Measurements from ENCODE around the gene DVL3. TPM values are rescaled to one million over a fixed set of nuclear protein-coding genes. Genes with fewer than 3 reads are reported as not detected.
A peak's percentile ranks its signal among the peaks of the same experiment; 100 is the strongest.

The DVL3 gene
- total RNA-seq, 1 donor from 2014 or later: 61.5 TPM

DNA sequence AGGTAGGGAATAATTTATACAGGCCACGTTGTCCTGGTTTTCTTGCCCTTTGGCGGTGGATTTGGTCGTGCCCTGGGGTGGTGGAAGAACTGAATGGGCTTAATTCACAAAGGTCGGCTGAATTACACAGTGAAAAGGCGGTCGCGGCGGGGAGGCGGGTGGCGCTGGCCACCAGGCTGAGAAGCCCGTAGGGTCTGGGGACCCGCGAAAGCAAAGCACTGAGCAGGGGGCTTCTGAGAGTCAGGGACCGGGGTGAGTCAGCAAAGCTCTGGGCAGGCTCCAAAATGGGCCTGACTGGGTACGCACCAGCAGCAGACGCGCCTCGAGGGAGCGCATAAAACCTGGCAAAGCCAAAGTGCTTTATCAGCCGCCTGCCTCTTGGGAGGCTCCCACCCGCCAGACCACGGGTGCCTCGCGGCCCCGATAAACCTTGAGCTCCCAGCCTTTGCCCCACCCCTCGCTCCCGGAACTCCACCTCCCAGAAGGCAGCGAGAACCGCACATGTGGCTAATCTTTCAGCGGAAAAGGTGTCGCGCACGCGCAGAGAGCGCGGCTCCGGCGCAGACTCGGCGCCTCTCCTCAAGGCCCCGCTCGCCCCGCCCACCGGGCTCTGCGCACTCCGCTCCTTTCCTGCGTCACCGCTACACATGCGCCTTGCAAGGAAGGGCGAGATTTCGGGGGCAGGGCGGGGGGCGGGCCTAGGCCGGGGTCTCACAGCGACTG is 30.4 kb downstream of the DVL3 start:
- Mint-ChIP-seq H3K9me3 (no peaks in the 10 kb centered on the region), H3K4me1 (ENCODE audit: low read depth) (peaks cover 25% of the 10 kb centered on the region), H3K27ac (peak overlapping the region; percentile 89), H3K27me3 (ENCODE audit: insufficient read depth) (no peaks in the 10 kb centered on the region), H3K36me3 (ENCODE audit: low read depth) (peaks cover 47% of the 10 kb centered on the region), H3K4me3 (peak overlapping the region; percentile 98)
- peak; percentile 99 for DNase-seq (ENCODE audit: low spot score)
- intact Hi-C loops (cut with micrococcal nuclease): loop anchor here (1.0 to 5.0 kb wide), 12 partner anchors 11 to 1401 kb away; partner anchors contain the start of genes ABCC5, AP2M1, DVL3 and EEF1AKMT4

DNA sequence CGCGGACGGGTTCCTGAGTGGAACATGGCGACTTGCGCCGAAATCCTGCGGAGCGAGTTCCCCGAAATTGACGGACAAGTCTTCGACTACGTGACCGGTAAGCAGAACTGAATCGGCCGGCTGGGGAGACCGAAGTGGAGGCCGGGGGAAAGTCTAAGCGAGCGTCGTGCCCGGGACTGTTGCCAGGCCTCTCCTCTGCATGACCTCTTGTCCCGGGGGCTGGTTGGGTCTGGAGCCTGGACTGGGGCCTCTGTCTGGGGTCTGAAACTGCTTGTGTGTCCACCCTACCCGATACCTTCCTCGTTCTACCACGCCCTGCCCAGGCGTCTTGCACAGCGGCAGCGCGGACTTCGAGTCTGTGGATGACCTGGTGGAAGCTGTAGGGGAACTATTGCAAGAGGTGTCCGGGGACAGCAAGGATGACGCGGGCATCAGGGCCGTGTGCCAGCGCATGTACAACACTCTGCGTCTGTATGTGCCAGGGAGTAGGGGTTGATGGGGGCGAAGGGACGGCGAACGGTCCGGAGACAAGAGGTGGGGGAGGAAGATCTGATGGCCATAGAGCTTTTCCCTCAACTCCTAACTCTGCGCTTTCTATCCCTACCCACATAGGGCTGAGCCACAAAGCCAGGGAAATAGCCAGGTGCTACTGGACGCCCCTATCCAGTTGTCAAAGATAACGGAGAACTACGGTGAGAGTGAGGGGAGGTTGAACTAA is 31.2 kb downstream of the DVL3 start, which contains the start of gene ABCF3:
Gene ABCF3 (plus strand): TSS at position 16 of the 718 bp plus-strand sequence. CDS start 9 bp downstream, at position 25.
- intact Hi-C loops (cut with micrococcal nuclease): loop anchor here (1.0 to 5.0 kb wide), 9 partner anchors 51 to 1088 kb away; partner anchors contain the start of genes ABCC5, EEF1AKMT4, EIF2B5 and EIF4G1
- no peaks in the 10 kb centered on the region for H3K27me3 Mint-ChIP-seq (ENCODE audit: insufficient read depth)
- H3K4me1 Mint-ChIP-seq (ENCODE audit: low read depth): peaks cover 25% of the 10 kb centered on the region
- H3K36me3 Mint-ChIP-seq (ENCODE audit: low read depth): peaks cover 40% of the 10 kb centered on the region
- peak within 1 kb of the TSS; percentile 89 for H3K27ac Mint-ChIP-seq
- no peaks in the 10 kb centered on the region for H3K9me3 Mint-ChIP-seq
- DNase-seq (ENCODE audit: low spot score): no peak
- peak within 1 kb of the TSS; percentile 98 for H3K4me3 Mint-ChIP-seq

DNA sequence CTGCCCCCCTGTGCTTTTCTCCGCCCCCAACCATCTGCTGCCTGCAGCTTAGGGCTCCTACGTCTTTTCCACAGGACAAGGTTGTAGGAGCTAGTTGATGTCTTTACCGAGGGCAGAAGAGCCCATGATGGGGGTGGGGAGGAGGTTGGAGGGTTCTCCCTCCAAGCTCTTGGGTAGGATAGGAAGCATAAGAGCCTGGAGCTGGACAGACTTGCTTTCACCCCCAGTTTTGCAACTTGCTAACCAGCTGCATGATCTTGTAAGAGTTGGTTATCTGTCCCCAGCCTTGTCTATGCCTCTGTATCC is 31.7 kb downstream of the DVL3 start:
- peaks cover 25% of the 10 kb centered on the region for H3K4me1 Mint-ChIP-seq (ENCODE audit: low read depth)
- peak overlapping the region; percentile 89 for H3K27ac Mint-ChIP-seq
- H3K27me3 Mint-ChIP-seq (ENCODE audit: insufficient read depth): no peaks in the 10 kb centered on the region
- no peaks in the 10 kb centered on the region for H3K9me3 Mint-ChIP-seq
- H3K36me3 Mint-ChIP-seq (ENCODE audit: low read depth): peaks cover 37% of the 10 kb centered on the region
- H3K4me3 Mint-ChIP-seq: peak overlapping the region; percentile 98
- no peak for DNase-seq (ENCODE audit: low spot score)
- intact Hi-C loops (cut with micrococcal nuclease): loop anchor here (1.0 to 5.0 kb wide), 9 partner anchors 52 to 1088 kb away; partner anchors contain the start of genes ABCC5, EEF1AKMT4, EIF2B5 and EIF4G1

DNA sequence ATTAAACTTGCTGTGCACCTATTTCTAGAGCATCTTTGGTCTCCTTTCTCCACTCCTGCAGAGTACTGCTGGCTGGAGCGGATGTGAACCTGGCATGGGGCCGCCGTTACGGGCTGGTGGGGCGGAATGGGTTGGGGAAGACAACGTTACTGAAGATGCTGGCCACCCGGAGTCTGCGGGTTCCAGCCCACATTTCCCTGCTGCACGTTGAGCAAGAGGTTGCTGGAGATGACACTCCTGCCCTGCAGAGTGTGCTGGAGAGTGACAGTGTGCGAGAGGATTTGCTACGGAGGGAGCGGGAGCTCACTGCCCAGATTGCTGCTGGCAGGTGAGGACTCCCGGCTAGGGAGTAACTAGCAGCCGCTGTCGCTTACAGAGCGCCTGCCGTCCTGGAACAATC is 32.9 kb downstream of the DVL3 start:
- DNase-seq (ENCODE audit: low spot score): no peak

DNA sequence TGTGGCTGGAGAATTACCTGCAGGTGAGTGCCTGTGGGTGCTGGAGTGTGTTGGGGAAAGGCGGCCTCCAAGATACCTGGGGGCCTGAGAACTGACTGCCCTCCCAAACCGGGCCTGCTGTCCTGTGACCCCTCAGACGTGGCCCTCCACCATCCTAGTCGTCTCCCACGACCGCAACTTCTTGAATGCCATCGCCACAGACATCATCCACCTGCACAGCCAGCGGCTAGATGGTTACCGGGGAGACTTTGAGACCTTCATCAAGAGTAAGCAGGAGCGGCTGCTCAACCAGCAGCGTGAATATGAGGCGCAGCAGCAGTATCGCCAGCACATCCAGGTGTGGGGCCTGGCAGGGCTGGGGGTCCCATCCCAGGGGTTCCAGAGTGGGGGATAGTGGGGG is 34.2 kb downstream of the DVL3 start:
- H3K27ac Mint-ChIP-seq: no peak overlapping the region
- intact Hi-C loops (cut with micrococcal nuclease): loop anchor here (5.0 kb wide), 2 partner anchors 307 to 552 kb away; partner anchors contain the start of genes KLHL24 and PARL
- no peak overlapping the region for H3K4me3 Mint-ChIP-seq
- peaks cover 25% of the 10 kb centered on the region for H3K4me1 Mint-ChIP-seq (ENCODE audit: low read depth)
- DNase-seq (ENCODE audit: low spot score): no peak
- H3K9me3 Mint-ChIP-seq: no peaks in the 10 kb centered on the region
- no peaks in the 10 kb centered on the region for H3K27me3 Mint-ChIP-seq (ENCODE audit: insufficient read depth)
- peaks cover 49% of the 10 kb centered on the region for H3K36me3 Mint-ChIP-seq (ENCODE audit: low read depth)

More for the DNA sequence above, 32.9 kb downstream of the DVL3 start:
- intact Hi-C loops (cut with micrococcal nuclease): loop anchor here (5.0 kb wide), 2 partner anchors 306 to 551 kb away; partner anchors contain the start of genes KLHL24 and PARL
- Mint-ChIP-seq H3K4me3 (peak overlapping the region; percentile 4), H3K4me1 (ENCODE audit: low read depth) (peaks cover 25% of the 10 kb centered on the region), H3K27me3 (ENCODE audit: insufficient read depth) (no peaks in the 10 kb centered on the region), H3K27ac (no peak overlapping the region), H3K36me3 (ENCODE audit: low read depth) (peaks cover 44% of the 10 kb centered on the region), H3K9me3 (no peaks in the 10 kb centered on the region)

DNA sequence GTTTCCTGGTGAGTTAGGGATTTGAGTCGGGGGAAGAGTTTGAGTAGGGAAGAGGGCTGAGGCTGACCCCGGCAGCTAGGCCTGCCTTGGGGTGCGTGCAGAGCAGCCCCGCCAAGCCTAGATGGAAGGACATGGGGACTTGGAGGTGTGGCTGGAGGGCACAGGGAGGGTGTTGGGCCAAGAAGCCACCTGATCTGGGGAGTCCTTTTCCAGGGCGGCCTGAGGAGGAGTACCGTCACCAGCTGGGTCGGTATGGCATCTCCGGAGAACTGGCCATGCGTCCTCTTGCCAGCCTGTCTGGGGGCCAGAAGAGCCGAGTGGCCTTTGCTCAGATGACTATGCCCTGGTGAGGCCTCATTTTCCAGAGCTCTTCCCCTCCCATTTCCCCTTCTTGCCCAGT is 37.7 kb downstream of the DVL3 start:
- Mint-ChIP-seq H3K4me3 (no peak overlapping the region), H3K27ac (no peak overlapping the region)
- intact Hi-C loops (cut with micrococcal nuclease): no loop called here

DNA sequence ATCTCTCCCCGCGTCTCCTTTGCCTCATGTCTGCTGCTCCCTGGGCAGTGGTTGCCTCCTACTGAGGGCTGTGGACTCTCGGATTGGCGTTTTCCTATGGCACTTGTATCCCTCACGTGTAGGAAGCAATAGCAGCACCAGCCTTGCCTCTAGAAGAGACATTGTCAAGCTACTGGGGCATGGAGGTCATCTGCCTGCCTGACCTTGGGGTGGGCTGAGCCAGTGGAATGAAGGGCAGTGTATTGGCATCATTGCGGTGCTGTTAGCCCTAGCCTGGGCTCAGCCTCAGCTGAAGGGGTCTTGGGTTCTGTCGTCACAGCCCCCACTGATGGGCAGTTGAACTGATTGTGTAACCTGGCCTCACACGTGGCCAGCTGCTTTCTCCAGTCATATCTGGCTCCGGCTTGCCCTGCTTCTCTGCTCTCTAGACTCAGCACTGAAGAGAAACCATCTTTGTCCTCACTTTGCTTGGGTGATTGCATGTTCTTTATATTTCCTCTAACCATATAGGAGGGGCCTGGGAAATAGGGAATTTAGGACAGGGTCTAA is 38.9 kb downstream of the DVL3 start:
- Mint-ChIP-seq H3K27ac (no peak overlapping the region), H3K36me3 (ENCODE audit: low read depth) (peaks cover 38% of the 10 kb centered on the region), H3K27me3 (ENCODE audit: insufficient read depth) (no peaks in the 10 kb centered on the region), H3K4me3 (no peak overlapping the region), H3K4me1 (ENCODE audit: low read depth) (no peaks in the 10 kb centered on the region), H3K9me3 (no peaks in the 10 kb centered on the region)
- DNase-seq (ENCODE audit: low spot score): no peak
- intact Hi-C loops (cut with micrococcal nuclease): no loop called here

More for the DNA sequence above, 37.7 kb downstream of the DVL3 start:
- no peak for DNase-seq (ENCODE audit: low spot score)
- Mint-ChIP-seq H3K9me3 (no peaks in the 10 kb centered on the region), H3K36me3 (ENCODE audit: low read depth) (peaks cover 42% of the 10 kb centered on the region), H3K27me3 (ENCODE audit: insufficient read depth) (no peaks in the 10 kb centered on the region), H3K4me1 (ENCODE audit: low read depth) (no peaks in the 10 kb centered on the region)

DNA sequence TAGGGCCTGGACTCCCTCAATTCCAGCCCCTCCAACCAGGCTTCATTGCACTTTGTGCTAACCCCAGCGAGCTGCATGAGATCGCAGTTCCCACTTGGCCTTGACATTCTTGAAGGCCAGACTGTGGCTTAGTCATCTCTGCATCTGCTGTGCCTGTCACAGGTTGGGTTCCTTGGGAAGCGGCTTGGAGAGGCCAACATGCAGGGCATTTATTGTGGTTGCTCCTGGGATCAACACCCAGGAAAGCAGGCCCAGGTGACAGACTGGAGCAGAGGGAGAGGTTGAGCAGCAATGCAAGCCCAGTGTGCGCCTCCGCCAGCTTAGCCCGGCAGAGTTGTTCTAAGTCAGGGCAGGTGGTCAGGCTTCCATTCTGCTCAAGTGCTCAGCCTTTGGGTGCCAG is 41.4 kb downstream of the DVL3 start:
- intact Hi-C loops (cut with micrococcal nuclease): no loop called here
- H3K27me3 Mint-ChIP-seq (ENCODE audit: insufficient read depth): no peaks in the 10 kb centered on the region
- DNase-seq (ENCODE audit: low spot score): no peak
- peaks cover 25% of the 10 kb centered on the region for H3K36me3 Mint-ChIP-seq (ENCODE audit: low read depth)
- no peaks in the 10 kb centered on the region for H3K9me3 Mint-ChIP-seq
- no peaks in the 10 kb centered on the region for H3K4me1 Mint-ChIP-seq (ENCODE audit: low read depth)
- H3K27ac Mint-ChIP-seq: no peak overlapping the region
- H3K4me3 Mint-ChIP-seq: no peak overlapping the region

DNA sequence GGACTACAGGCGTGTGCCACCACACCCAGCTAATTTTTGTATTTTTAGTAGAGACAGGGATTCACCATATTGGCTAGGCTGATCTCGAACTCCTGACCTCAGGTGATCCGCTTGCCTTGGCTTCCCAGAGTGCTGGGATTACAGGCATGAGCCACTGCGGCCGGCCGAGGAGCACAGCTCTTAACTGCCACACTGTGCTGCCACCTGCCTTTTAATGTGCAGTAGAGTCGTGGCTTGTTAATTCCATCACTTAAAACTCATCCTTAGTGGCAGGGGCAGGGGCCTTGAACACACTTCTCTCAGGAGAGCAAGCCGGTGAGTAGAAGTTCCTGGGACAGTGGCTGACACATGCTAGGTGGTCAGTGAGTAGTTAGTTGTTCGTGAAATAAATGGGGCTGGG is 43.3 kb downstream of the DVL3 start:
- H3K4me1 Mint-ChIP-seq (ENCODE audit: low read depth): no peaks in the 10 kb centered on the region
- H3K36me3 Mint-ChIP-seq (ENCODE audit: low read depth): peaks cover 13% of the 10 kb centered on the region
- no peak for DNase-seq (ENCODE audit: low spot score)
- intact Hi-C loops (cut with micrococcal nuclease): no loop called here
- no peaks in the 10 kb centered on the region for H3K9me3 Mint-ChIP-seq
- no peak overlapping the region for H3K27ac Mint-ChIP-seq
- no peak overlapping the region for H3K4me3 Mint-ChIP-seq
- no peaks in the 10 kb centered on the region for H3K27me3 Mint-ChIP-seq (ENCODE audit: insufficient read depth)

DNA sequence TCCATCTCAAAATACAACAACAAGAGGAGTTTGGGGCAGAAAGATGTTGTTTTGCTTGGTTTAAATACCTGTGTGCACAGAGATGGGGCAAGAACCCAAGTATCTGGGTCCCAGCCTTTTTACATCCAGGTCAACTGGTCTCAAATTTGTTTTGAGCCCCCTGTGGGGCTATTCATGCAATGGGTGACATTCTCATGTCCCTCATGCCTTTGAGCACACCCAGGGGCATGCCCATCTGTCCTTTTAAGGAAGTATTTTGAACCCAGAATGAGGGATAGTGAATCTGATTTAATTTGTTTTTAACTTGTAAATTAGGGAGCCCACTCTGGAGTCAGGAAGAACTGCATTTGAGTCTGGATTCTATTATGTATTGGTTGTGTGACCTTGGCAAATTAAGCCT is 45.6 kb downstream of the DVL3 start:
- H3K9me3 Mint-ChIP-seq: no peaks in the 10 kb centered on the region
- H3K27me3 Mint-ChIP-seq (ENCODE audit: insufficient read depth): peaks cover 2% of the 10 kb centered on the region
- H3K4me1 Mint-ChIP-seq (ENCODE audit: low read depth): no peaks in the 10 kb centered on the region

DNA sequence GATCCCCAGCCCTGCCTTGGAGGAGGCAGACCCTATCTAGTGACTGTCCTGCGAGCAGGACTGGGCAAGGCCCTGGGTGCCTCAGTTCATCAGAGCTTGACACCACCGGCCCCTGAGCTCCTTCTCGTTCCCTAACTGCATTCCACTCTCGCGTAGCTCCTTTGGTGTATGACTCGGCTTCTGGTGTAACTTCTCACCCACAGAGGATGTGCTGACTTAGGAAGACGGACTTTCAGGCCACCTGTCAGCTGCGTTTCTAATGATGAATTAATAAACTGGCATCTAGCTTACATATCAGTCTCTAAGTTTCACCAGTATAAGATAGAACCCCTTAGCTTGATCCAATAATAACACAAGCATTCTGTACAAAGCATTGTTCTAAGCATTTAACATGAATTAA is 48.3 kb downstream of the DVL3 start:
- intact Hi-C loops (cut with micrococcal nuclease): no loop called here
- peaks cover 13% of the 10 kb centered on the region for H3K27me3 Mint-ChIP-seq (ENCODE audit: insufficient read depth)
- no peaks in the 10 kb centered on the region for H3K36me3 Mint-ChIP-seq (ENCODE audit: low read depth)
- no peak for DNase-seq (ENCODE audit: low spot score)
- no peaks in the 10 kb centered on the region for H3K4me1 Mint-ChIP-seq (ENCODE audit: low read depth)
- H3K27ac Mint-ChIP-seq: no peak overlapping the region
- H3K4me3 Mint-ChIP-seq: no peak overlapping the region
- H3K9me3 Mint-ChIP-seq: no peaks in the 10 kb centered on the region

More for the DNA sequence above, 45.6 kb downstream of the DVL3 start:
- intact Hi-C loops (cut with micrococcal nuclease): no loop called here
- Mint-ChIP-seq H3K27ac (no peak overlapping the region), H3K4me3 (no peak overlapping the region), H3K36me3 (ENCODE audit: low read depth) (peaks cover 2% of the 10 kb centered on the region)
- DNase-seq (ENCODE audit: low spot score): no peak

DNA sequence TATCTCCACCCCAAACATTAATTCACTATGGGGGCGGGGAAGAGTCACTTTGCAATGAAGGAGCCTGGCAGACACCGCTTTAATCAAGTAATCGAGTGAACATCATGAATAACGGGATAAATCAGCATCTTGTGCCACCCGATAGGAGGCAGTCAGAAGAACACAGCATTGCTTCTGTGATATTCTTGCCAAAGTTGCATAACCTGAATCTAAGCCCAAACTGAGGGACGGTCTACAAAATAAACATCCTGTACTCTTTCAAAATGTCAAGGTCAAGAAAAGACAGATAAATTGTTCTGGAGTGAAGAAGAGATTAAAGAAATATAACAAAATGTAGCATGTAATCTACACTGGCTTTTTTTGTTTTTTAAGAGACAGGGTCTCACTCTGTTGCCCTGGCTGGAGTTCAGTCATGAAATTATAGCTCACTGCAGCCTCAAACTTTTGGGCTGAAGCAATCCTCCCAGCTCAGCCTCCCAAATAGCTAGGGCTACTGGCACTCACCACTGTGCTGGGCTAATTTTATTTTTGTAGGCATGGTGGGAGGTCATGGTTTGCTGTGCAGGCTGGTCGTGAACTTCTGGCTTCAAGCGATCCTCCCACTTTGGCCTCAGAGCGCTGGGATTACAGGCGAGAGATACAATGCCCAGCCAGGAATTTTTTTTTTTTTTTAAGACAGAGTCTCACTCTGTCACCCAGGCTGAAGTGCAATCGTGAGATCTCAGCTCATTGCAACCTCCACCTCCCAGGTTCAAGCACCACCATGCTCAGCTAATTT is 54.2 kb downstream of the DVL3 start:
- Mint-ChIP-seq H3K36me3 (ENCODE audit: low read depth) (no peaks in the 10 kb centered on the region), H3K9me3 (no peaks in the 10 kb centered on the region), H3K27me3 (ENCODE audit: insufficient read depth) (peaks cover 28% of the 10 kb centered on the region), H3K27ac (no peak overlapping the region), H3K4me3 (no peak overlapping the region), H3K4me1 (ENCODE audit: low read depth) (no peaks in the 10 kb centered on the region)
- intact Hi-C loops (cut with micrococcal nuclease): no loop called here
- DNase-seq (ENCODE audit: low spot score): no peak
